ENCODE data around the gene JAKMIP1. TPM values are rescaled to one million over a fixed set of nuclear protein-coding genes. Genes with fewer than 3 reads are reported as not detected.

Gene JAKMIP1
- total RNA-seq, 2 experiments from 2014 or later, result 2.0 to 2.1 TPM

DNA sequence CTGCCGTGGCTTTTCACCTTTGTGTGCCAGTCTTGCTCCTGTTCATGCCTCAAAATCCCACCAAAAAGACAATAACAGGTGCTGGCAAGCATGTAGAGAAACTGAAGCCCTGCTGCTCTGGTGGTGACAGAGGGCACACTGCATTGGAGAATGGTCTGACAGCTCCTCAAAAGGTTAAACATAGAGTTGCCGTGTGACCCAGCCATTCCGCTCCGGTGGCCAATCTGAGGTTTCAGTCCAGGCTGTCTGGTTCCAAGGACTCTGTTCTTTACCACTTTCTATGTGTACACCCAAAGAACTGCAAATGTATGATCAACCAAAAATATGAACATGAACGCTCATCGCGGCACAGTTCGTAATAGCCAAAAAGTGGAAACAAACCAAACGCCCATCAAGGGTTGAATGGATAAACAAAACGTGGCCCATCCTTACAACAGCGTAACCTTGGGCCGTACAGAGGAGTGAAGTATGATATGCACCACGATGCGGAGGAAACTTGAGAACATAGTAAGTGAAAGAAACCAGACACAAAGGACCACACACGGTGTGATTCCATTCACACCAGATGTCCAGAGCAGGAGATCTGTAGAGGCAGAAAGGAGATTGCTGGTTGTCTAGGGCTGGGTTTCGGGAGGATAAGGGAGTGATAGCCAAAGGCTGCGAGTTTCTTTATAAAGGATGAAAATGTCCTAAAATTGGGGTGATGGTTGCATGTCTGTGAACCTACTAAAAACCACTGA is 35.7 kb upstream of the JAKMIP1 start:
- no peaks in the 10 kb centered on the region for H3K4me1 ChIP-seq (ENCODE audit: insufficient read depth, low read length)
- H3K36me3 Mint-ChIP-seq (ENCODE audit: low read depth), result no peaks in the 10 kb centered on the region
- no peak overlapping the region for H3K27ac ChIP-seq (ENCODE audit: low read depth in 1 of 2, low read length in 2 of 2)
- ATAC-seq (ENCODE audit: poor library complexity) (no peak), DNase-seq (no peak)
- no peaks in the 10 kb centered on the region for H3K4me1 Mint-ChIP-seq (ENCODE audit: low read depth)
- no peaks in the 10 kb centered on the region for H3K9me3 Mint-ChIP-seq
- peaks cover 0 to 8% of the 10 kb centered on the region in 2 experiments for H3K9me3 ChIP-seq (ENCODE audit: control insufficient read depth in 1 of 2, insufficient read depth in 1 of 2, low read length in 2 of 2)
- CTCF ChIA-PET, result no interaction called here
- H3K4me3 Mint-ChIP-seq, result no peak overlapping the region
- TF ChIP-seq, protein P1, sequence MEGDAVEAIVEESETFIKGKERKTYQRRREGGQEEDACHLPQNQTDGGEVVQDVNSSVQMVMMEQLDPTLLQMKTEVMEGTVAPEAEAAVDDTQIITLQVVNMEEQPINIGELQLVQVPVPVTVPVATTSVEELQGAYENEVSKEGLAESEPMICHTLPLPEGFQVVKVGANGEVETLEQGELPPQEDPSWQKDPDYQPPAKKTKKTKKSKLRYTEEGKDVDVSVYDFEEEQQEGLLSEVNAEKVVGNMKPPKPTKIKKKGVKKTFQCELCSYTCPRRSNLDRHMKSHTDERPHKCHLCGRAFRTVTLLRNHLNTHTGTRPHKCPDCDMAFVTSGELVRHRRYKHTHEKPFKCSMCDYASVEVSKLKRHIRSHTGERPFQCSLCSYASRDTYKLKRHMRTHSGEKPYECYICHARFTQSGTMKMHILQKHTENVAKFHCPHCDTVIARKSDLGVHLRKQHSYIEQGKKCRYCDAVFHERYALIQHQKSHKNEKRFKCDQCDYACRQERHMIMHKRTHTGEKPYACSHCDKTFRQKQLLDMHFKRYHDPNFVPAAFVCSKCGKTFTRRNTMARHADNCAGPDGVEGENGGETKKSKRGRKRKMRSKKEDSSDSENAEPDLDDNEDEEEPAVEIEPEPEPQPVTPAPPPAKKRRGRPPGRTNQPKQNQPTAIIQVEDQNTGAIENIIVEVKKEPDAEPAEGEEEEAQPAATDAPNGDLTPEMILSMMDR (IDR thresholded peaks at IDR 0.05), result no peak
- H3K27ac Mint-ChIP-seq, result no peak overlapping the region
- POLR2A ChIA-PET, result no interaction called here
- intact Hi-C loops (cut with DNase I, micrococcal nuclease), result no loop called here
- H3K36me3 ChIP-seq (ENCODE audit: insufficient read depth, low read length), result no peaks in the 10 kb centered on the region
- H3K4me3 ChIP-seq (ENCODE audit: low read length), result no peak overlapping the region
- peaks cover 7% of the 10 kb centered on the region for H3K27me3 Mint-ChIP-seq
- no peaks in the 10 kb centered on the region for H3K27me3 ChIP-seq (ENCODE audit: control insufficient read depth in 1 of 2, insufficient read depth in 2 of 2, low read length in 2 of 2)

- intact Hi-C loops (cut with DNase I, micrococcal nuclease), result no loop called here
These were observed 34.7 kb upstream of the JAKMIP1 start for GRCh38 chr4:6235012-6235411.

GRCh38 chr4:6233929-6234328 is 33.6 kb upstream of the JAKMIP1 start:
- Histone ChIP-seq H3K27ac (ENCODE audit: low read depth in 1 of 2, low read length in 2 of 2) (no peak overlapping the region), H3K9me3 (ENCODE audit: control insufficient read depth in 1 of 2, insufficient read depth in 1 of 2, low read length in 2 of 2) (no peaks in the 10 kb centered on the region), H3K4me3 (ENCODE audit: low read length) (no peak overlapping the region), H3K27me3 (ENCODE audit: control insufficient read depth in 1 of 2, insufficient read depth in 2 of 2, low read length in 2 of 2) (no peaks in the 10 kb centered on the region), H3K36me3 (ENCODE audit: insufficient read depth, low read length) (no peaks in the 10 kb centered on the region), H3K4me1 (ENCODE audit: insufficient read depth, low read length) (no peaks in the 10 kb centered on the region)
- no peak for DNase-seq
- ChIA-PET CTCF (no interaction called here), POLR2A (no interaction called here)
- H3K4me3 Mint-ChIP-seq, result no peak overlapping the region
- no peaks in the 10 kb centered on the region for H3K9me3 Mint-ChIP-seq
- intact Hi-C loops (cut with DNase I, micrococcal nuclease), result no loop called here
- ATAC-seq (ENCODE audit: poor library complexity), result no peak
- H3K27me3 Mint-ChIP-seq, result peaks cover 7% of the 10 kb centered on the region
- H3K36me3 Mint-ChIP-seq (ENCODE audit: low read depth), result no peaks in the 10 kb centered on the region
- no peaks in the 10 kb centered on the region for H3K4me1 Mint-ChIP-seq (ENCODE audit: low read depth)
- H3K27ac Mint-ChIP-seq, result no peak overlapping the region
- TF ChIP-seq, protein P1 (IDR thresholded peaks at IDR 0.05), result no peak

More at GRCh38 chr4:6235012-6235411, 34.7 kb upstream of the JAKMIP1 start:
- DNase-seq (no peak), ATAC-seq (ENCODE audit: poor library complexity) (no peak)
- Mint-ChIP-seq H3K4me3 (no peak overlapping the region), H3K9me3 (no peaks in the 10 kb centered on the region), H3K36me3 (ENCODE audit: low read depth) (no peaks in the 10 kb centered on the region), H3K27ac (no peak overlapping the region), H3K27me3 (peaks cover 7% of the 10 kb centered on the region), H3K4me1 (ENCODE audit: low read depth) (no peaks in the 10 kb centered on the region)
- TF ChIP-seq, protein P1 (IDR thresholded peaks at IDR 0.05), result no peak
- Histone ChIP-seq H3K27me3 (ENCODE audit: control insufficient read depth in 1 of 2, insufficient read depth in 2 of 2, low read length in 2 of 2) (no peaks in the 10 kb centered on the region), H3K27ac (ENCODE audit: low read depth in 1 of 2, low read length in 2 of 2) (no peak overlapping the region), H3K4me3 (ENCODE audit: low read length) (no peak overlapping the region), H3K9me3 (ENCODE audit: control insufficient read depth in 1 of 2, insufficient read depth in 1 of 2, low read length in 2 of 2) (peaks cover 0 to 5% of the 10 kb centered on the region in 2 experiments), H3K4me1 (ENCODE audit: insufficient read depth, low read length) (no peaks in the 10 kb centered on the region), H3K36me3 (ENCODE audit: insufficient read depth, low read length) (no peaks in the 10 kb centered on the region)
- ChIA-PET CTCF (no interaction called here), POLR2A (no interaction called here)
